ENCODE results near the gene INPP4A. TPM values are rescaled to one million over a fixed set of nuclear protein-coding genes. Genes with fewer than 3 reads are reported as not detected.

The INPP4A gene
- total RNA-seq, 2 experiments from 2014 or later, result 29.1 to 33.0 TPM

DNA sequence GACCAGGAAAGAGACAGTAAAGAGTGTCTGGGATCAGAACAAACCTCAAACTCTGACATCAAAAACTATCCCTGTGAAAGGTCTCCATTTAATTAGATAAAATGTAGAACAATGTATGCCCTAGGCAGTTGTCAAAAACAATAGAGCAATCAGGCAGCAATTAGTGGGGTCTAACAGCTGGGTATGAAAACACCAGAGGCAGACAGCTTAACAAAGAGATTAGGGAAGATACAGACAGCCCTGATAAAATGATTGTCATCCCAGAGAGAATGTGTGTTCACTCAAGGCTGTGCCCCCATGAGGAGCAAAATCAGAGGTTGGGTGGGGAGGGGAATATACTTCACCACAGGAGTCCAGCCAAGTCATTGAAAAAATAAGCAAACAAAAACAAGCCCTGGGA lies 50.0 kb downstream of the INPP4A start:
- Mint-ChIP-seq H3K27me3 (no peaks in the 10 kb centered on the region), H3K9me3 (ENCODE audit: low read depth) (peaks cover 7% of the 10 kb centered on the region), H3K4me1 (peaks cover 53% of the 10 kb centered on the region), H3K36me3 (ENCODE audit: low read depth) (peaks cover 28% of the 10 kb centered on the region), H3K4me3 (no peak overlapping the region), H3K27ac (no peak overlapping the region)
- intact Hi-C loops (cut with DNase I, micrococcal nuclease), result no loop called here
- ChIA-PET POLR2A (interaction anchor here (1.2 kb wide), 1 partner anchor 15 kb away, joined by 3 read pairs; no protein-coding TSS in a partner anchor), CTCF (interaction anchor here (0.8 to 4.3 kb wide), 2 partner anchors 10 to 12 kb away, joined by 3 to 23 read pairs; no protein-coding TSS in a partner anchor)
- DNase-seq, result no peak
- ATAC-seq, result no peak

- Mint-ChIP-seq H3K4me1 (peaks cover 48% of the 10 kb centered on the region), H3K36me3 (ENCODE audit: low read depth) (peaks cover 28% of the 10 kb centered on the region), H3K4me3 (no peak overlapping the region), H3K9me3 (ENCODE audit: low read depth) (peaks cover 7% of the 10 kb centered on the region), H3K27ac (no peak overlapping the region), H3K27me3 (no peaks in the 10 kb centered on the region)
- CTCF ChIA-PET, result interaction anchor here (0.8 to 2.1 kb wide), 6 partner anchors 9 to 78 kb away, joined by 3 to 9 read pairs (median 4); no protein-coding TSS in a partner anchor
- DNase-seq (no peak), ATAC-seq (no peak)
- intact Hi-C loops (cut with DNase I, micrococcal nuclease), result no loop called here
- POLR2A ChIA-PET, result no interaction called here
Observed at GRCh38 chr2:98496750-98497493, 52.3 kb downstream of the INPP4A start.

DNA sequence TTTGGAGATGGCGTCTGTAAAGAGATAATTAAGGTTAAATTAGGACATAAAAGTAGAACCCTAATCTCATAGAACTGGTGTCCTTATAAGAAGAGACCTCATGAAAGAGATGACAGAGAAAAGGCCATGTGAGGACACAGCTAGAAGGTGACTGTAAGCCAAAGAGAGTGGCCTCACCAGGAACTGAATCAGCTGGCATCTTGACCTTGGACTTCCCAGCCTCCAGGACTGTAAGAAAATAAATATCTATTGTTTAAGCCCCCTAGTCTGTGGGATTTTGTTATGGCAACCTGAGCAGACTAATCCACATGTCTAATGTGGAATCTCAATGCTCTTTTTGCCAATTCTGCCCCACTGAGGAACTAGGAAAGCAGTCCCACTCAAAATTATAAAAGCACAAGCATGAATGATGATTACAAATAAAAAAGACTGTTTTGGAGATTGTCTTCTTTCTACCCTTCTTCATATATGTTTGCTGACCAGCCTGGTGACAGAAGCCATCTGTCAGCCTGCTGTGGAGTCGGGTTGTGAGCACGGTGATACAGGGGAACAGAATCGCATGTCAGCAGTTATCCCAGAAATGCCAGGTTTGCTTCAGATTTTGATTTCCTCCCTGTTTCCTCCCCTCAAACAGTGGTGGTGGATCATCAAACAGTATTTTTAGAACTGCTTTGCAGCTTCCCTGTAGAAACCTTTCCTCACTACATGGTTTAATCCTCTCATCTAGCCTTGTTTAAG lies 54.2 kb downstream of the INPP4A start:
- ATAC-seq (no peak), DNase-seq (no peak)
- intact Hi-C loops (cut with DNase I, micrococcal nuclease), result no loop called here
- no peak overlapping the region for H3K27ac Mint-ChIP-seq
- H3K4me1 Mint-ChIP-seq, result peaks cover 60% of the 10 kb centered on the region
- ChIA-PET POLR2A (no interaction called here), CTCF (no interaction called here)
- H3K4me3 Mint-ChIP-seq, result no peak overlapping the region
- peaks cover 23% of the 10 kb centered on the region for H3K36me3 Mint-ChIP-seq (ENCODE audit: low read depth)
- H3K9me3 Mint-ChIP-seq (ENCODE audit: low read depth), result peaks cover 7% of the 10 kb centered on the region
- no peaks in the 10 kb centered on the region for H3K27me3 Mint-ChIP-seq

GRCh38 chr2:98500561-98500960 lies 55.9 kb downstream of the INPP4A start:
- no peak overlapping the region for H3K4me3 Mint-ChIP-seq
- peaks cover 20% of the 10 kb centered on the region for H3K36me3 Mint-ChIP-seq (ENCODE audit: low read depth)
- POLR2A ChIA-PET, result no interaction called here
- ATAC-seq (no peak), DNase-seq (no peak)
- CTCF ChIA-PET, result interaction anchor here (0.6 to 0.7 kb wide), 2 partner anchors 31 to 156 kb away, joined by 3 read pairs; no protein-coding TSS in a partner anchor
- no peak overlapping the region for H3K27ac Mint-ChIP-seq
- H3K9me3 Mint-ChIP-seq (ENCODE audit: low read depth), result peaks cover 6% of the 10 kb centered on the region
- H3K4me1 Mint-ChIP-seq, result peaks cover 70% of the 10 kb centered on the region
- intact Hi-C loops (cut with DNase I, micrococcal nuclease), result no loop called here
- H3K27me3 Mint-ChIP-seq, result no peaks in the 10 kb centered on the region

GRCh38 chr2:98501223-98501622 lies 56.6 kb downstream of the INPP4A start:
- CTCF ChIA-PET, result interaction anchor here (0.7 kb wide), 1 partner anchor 32 kb away, joined by 3 read pairs; no protein-coding TSS in a partner anchor
- H3K4me1 Mint-ChIP-seq, result peaks cover 76% of the 10 kb centered on the region

DNA sequence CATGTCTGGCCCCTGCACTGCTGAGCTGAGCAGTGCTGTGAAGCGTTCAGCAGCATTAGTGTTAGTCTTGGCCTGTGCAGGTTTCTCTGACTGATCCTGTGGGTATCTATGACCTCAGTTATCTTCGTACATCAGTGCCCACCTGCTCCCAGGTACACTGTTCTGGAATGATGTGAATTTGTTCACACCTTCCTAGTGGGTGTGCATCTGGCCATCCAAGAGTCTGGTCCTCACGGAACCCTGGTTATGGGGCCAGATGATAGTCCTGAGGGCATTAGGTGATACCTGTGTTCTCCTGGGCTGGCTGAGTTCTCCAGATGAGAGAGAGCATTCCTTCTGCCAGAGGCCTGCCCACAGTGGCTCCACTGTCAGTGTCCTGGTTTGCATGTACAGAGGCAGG lies 57.2 kb downstream of the INPP4A start:
- H3K4me3 Mint-ChIP-seq, result no peak overlapping the region
- H3K27ac Mint-ChIP-seq, result peak overlapping the region; percentile 29
- ChIA-PET POLR2A (no interaction called here), CTCF (interaction anchor here (5.0 kb wide), 1 partner anchor 8 kb away, joined by 23 read pairs; no protein-coding TSS in a partner anchor)
- ATAC-seq, result no peak
- H3K4me1 Mint-ChIP-seq, result peaks cover 76% of the 10 kb centered on the region
- DNase-seq, result no peak
- H3K9me3 Mint-ChIP-seq (ENCODE audit: low read depth), result no peaks in the 10 kb centered on the region
- H3K36me3 Mint-ChIP-seq (ENCODE audit: low read depth), result peaks cover 13% of the 10 kb centered on the region
- intact Hi-C loops (cut with DNase I, micrococcal nuclease), result no loop called here
- no peaks in the 10 kb centered on the region for H3K27me3 Mint-ChIP-seq

More at GRCh38 chr2:98501223-98501622, 56.6 kb downstream of the INPP4A start:
- ATAC-seq (no peak), DNase-seq (no peak)
- peaks cover 5% of the 10 kb centered on the region for H3K9me3 Mint-ChIP-seq (ENCODE audit: low read depth)
- H3K27ac Mint-ChIP-seq, result no peak overlapping the region
- H3K27me3 Mint-ChIP-seq, result no peaks in the 10 kb centered on the region
- intact Hi-C loops (cut with DNase I, micrococcal nuclease), result no loop called here
- no peak overlapping the region for H3K4me3 Mint-ChIP-seq
- POLR2A ChIA-PET, result no interaction called here
- peaks cover 20% of the 10 kb centered on the region for H3K36me3 Mint-ChIP-seq (ENCODE audit: low read depth)

- no peak overlapping the region for H3K27ac Mint-ChIP-seq
- intact Hi-C loops (cut with DNase I, micrococcal nuclease), result no loop called here
- no peaks in the 10 kb centered on the region for H3K27me3 Mint-ChIP-seq
- ChIA-PET CTCF (interaction anchor here (0.9 to 5.0 kb wide), 5 partner anchors 9 to 46 kb away, joined by 3 to 23 read pairs (median 9); no protein-coding TSS in a partner anchor), POLR2A (no interaction called here)
- H3K4me3 Mint-ChIP-seq, result no peak overlapping the region
- H3K4me1 Mint-ChIP-seq, result peaks cover 78% of the 10 kb centered on the region
- no peaks in the 10 kb centered on the region for H3K9me3 Mint-ChIP-seq (ENCODE audit: low read depth)
- DNase-seq, result no peak
- H3K36me3 Mint-ChIP-seq (ENCODE audit: low read depth), result peaks cover 9% of the 10 kb centered on the region
- no peak for ATAC-seq
Observed at GRCh38 chr2:98502556-98503335, 58.1 kb downstream of the INPP4A start.

DNA sequence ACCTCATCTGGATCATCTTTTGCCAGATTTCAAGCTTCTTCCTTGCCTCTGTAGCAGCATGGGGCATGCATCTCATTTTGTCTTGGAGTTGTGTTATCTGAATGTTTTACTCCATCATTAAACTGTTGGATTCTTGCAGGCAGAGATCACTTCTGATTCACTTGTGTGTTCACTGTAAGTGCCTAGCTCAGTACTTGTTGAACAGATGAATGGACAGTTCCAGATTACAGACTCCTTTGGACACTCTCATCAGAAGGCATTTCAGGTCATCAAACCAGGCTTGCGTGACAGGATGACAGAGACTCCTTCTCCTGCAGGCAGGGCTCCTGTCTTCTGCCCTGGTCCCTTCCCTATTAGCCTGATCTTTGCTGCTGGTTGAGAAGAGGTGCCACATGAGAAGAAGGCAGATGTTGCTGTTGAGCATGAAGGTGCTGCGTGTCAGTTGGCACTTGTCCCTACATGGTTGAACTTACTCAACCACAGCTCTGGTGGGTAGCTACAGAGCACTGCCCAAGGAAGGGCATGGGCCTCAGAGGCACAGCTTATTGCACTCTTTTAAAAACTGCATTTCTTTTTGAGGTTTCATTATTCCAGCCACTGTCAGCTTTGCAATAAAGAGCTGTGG lies 58.9 kb downstream of the INPP4A start:
- Mint-ChIP-seq H3K36me3 (ENCODE audit: low read depth) (peaks cover 8% of the 10 kb centered on the region), H3K4me3 (no peak overlapping the region), H3K27me3 (no peaks in the 10 kb centered on the region), H3K9me3 (ENCODE audit: low read depth) (no peaks in the 10 kb centered on the region), H3K27ac (peak overlapping the region; percentile 19), H3K4me1 (peaks cover 81% of the 10 kb centered on the region)
- ChIA-PET POLR2A (no interaction called here), CTCF (interaction anchor here (0.6 to 5.0 kb wide), 11 partner anchors 10 to 856 kb away, joined by 3 to 23 read pairs (median 4); no protein-coding TSS in a partner anchor)
- ATAC-seq (no peak), DNase-seq (no peak)
- intact Hi-C loops (cut with DNase I, micrococcal nuclease), result loop anchor here in 1 of 2 experiments (2.0 kb wide), 1 partner anchor 25 kb away; no protein-coding TSS in a partner anchor

GRCh38 chr2:98504381-98505109 lies 59.9 kb downstream of the INPP4A start:
- H3K9me3 Mint-ChIP-seq (ENCODE audit: low read depth), result no peaks in the 10 kb centered on the region
- ChIA-PET POLR2A (no interaction called here), CTCF (interaction anchor here (0.6 to 5.0 kb wide), 11 partner anchors 10 to 92 kb away, joined by 3 to 23 read pairs (median 4); no protein-coding TSS in a partner anchor)
- no peak for ATAC-seq
- intact Hi-C loops (cut with DNase I, micrococcal nuclease), result loop anchor here in 1 of 2 experiments (2.0 to 5.0 kb wide), 2 partner anchors 26 to 57 kb away; no protein-coding TSS in a partner anchor
- no peaks in the 10 kb centered on the region for H3K27me3 Mint-ChIP-seq
- H3K4me1 Mint-ChIP-seq, result peaks cover 84% of the 10 kb centered on the region
- no peak overlapping the region for H3K4me3 Mint-ChIP-seq
- peaks cover 8% of the 10 kb centered on the region for H3K36me3 Mint-ChIP-seq (ENCODE audit: low read depth)
- no peak for DNase-seq
- H3K27ac Mint-ChIP-seq, result peak overlapping the region; percentile 19

DNA sequence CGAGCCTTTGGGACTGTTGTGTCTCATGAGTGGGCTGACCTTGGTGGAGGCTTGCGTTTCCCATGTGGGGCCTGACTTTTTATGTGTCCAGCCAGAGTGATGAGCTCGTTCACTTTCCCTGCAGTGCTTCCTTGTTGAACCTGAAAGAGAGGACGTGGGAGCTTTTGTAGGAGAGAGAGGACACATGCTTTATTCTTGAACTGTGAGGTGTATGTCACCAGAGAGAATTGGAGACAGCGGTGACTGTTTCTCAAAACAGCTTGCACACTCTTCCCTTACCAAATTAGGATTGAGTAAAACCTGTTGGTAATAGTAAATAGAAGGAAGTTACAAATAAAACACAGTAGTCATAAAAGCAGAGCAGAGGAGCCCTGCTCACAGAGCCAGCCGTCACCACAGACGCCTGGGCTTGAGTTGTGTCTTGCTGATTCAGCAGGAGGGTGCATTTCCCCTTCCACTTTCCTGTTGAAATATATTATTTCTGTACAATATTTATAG lies 60.7 kb downstream of the INPP4A start:
- POLR2A ChIA-PET, result no interaction called here
- CTCF ChIA-PET, result interaction anchor here (0.9 to 5.0 kb wide), 10 partner anchors 9 to 93 kb away, joined by 3 to 23 read pairs (median 4); no protein-coding TSS in a partner anchor
- DNase-seq (peak; percentile 61), ATAC-seq (peak; percentile 78)
- Mint-ChIP-seq H3K4me3 (no peak overlapping the region), H3K4me1 (peaks cover 88% of the 10 kb centered on the region), H3K9me3 (ENCODE audit: low read depth) (no peaks in the 10 kb centered on the region), H3K36me3 (ENCODE audit: low read depth) (peaks cover 8% of the 10 kb centered on the region), H3K27ac (peak overlapping the region; percentile 56), H3K27me3 (no peaks in the 10 kb centered on the region)
- intact Hi-C loops (cut with DNase I, micrococcal nuclease), result loop anchor here in 1 of 2 experiments (2.0 to 5.0 kb wide), 2 partner anchors 27 to 58 kb away; no protein-coding TSS in a partner anchor

Measured in activated CD4-positive, alpha-beta T cell treated with anti-CD3 and anti-CD28 coated beads for 36 hours (primary cell).